Right renal pelvis (tissue), 4 donors: Measurements from ENCODE around the gene TRAF3IP3. TPM values are rescaled to one million over a fixed set of nuclear protein-coding genes. Genes with fewer than 3 reads are reported as not detected.

Experiments
- DNase-seq, 4 donors: peaks; one replicate each; pipeline ENCODE4 v3.0.0-alpha.2; 2013; ENCODE audit warnings: low read depth in 4 of 4, low spot score in 3 of 4, missing footprints in 1 of 4
- polyA plus RNA-seq, 4 donors: library from polyadenylated mRNA; unstranded; fragments of 120-200 nt; gene quantifications; one replicate each; pipeline ENCODE4 v1.2.1, GENCODE V29; 2013; ENCODE audit not compliant: insufficient read length in 4 of 4

TRAF3IP3 gene
- polyA plus RNA-seq, 4 donors: 1.2 to 2.0 (median 1.7) TPM

DNA sequence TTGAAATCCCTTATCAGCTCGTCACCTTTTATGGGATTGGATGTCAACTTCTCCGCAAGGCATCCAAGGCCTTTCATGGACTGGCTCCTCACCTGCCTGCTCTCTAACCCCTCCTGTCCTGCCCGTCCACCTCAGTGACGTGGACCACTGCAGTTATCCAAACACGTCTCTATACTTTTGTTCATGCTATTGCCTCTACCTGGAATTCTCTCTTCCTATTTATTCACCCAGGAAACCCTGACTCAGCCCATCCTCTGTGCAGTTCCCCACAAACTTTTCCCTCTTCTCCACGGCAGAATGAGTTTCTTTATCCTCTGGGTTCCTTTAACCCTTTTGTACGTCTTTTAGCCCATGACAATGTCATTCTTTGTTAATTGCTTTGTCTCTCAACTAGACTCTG, 66.9 kb downstream of the TRAF3IP3 start:
- no peak for DNase-seq

DNA sequence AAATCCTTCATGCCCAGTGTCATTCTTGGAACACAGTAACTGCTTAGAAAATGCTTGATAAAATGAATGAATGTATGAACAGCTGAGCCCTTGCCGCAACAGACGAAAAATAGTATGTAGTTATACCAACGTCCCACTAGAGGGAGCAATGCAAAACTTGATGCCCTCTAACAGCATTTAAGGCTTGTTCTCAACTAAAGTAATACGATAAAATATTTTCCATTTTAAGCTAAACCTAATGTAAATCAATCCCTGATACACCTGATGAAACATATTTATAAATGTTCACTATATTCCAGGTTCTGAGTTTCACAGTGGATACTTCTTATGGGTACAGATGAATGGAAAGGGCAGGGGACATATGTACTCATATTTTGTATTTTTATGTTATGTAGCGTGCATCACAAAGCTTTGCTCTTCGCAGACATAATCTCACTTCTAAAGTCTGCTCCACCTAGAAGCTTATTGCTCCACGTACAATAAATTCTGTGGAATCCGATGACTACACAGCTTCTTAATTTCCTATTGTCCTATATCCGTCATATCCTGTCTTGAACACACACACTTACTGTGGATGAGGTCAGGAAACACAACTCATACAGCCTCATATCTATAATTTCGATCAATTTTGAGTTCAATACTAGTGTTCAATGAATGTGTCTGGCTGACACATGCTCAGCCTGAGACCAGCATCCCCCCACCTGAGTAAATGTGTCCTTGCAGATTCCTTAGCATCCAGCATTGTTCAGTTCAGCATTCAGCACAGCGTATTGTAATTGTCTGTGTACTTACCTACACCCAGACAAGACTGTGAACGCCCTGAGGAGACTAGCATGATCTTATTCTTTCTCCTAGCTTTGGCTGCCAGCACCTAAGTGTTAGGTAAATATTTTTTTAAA, 67.5 kb downstream of the TRAF3IP3 start:
- DNase-seq: no peak

DNA sequence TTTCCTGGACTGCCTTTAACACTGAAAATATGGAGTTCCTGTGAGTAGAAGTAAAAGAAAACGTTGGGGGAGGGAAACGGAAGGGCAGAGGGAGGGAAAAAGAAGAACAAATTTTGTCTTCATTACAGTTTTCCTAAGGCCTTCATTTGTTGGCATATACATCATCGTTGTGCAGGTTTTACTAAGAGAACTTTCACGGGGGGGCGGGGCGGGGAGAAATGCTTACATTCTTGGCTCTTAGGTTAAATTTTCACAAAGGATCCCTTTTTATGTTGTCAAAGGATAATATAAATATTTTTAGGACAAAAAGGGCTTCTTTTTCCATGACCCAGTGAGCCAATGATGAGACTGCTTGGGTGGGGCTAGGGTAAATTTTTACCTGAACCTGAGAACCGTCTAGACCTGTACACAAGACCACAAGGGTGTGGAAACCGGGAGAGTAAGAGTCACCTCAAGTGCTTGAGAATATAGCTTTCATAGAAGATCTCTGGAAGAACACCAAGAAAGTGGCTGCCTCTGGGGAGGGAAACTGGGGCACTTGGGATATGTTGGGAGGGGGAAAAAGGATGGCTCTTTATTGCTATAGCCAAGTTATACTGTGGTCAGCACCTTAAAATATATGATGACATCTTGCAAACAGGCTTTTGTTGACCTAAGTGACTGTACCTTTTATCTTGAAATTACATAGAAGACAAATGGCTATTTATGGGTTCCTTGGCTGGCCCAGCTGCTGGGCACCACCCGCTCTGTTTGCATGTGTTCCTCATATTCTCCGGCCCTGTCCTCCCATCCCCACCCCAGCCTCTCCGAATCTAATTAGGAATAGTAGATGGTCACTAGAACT, 70.0 kb downstream of the TRAF3IP3 start:
- DNase-seq: no peak

DNA sequence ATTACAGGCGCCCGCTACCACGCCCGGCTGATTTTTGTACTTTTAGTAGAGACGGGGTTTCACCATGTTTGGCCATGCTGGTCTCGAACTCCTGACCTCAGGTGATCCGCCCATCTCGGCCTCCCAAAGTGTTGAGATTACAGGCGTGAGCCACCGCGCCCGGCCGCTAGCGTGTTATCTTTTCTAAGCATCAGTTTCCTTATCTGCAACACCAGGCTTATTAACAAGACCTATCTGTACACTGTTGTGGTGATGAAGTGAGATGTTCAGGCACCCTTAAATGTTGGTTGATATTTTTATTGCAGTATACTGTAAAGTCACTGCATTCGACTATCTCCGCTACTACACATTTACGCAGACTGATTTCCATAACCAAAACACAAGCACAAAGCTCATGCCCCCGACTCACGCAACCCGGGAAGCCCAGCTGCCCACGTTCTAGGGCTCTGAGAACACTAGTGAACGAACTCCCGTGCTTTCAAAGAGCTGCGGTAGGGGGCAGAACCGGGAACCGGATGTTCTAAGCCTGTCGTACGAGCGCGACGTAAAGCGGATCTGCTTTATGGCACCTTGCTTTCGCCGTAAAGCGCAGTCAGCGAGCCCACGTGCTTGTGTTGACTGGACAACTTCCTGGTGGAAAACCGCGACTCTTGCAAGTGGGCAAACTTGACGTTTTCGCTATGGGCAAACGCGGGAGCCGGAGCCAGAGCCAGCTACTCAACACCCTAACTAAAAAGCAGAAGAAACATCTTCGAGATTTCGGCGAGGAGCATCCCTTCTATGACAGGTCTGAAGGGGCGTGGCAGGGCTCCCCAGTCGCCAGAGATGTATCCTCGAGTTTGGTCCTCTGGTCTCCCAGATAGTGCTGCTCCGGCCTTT, 71.8 kb downstream of the TRAF3IP3 start, which contains the start of gene UTP25:
Gene UTP25, plus strand, starts transcription at position 589 of the 879 bp plus-strand sequence. Its CDS starts 92 bp downstream, at position 681.
- DNase-seq: peak; percentile 89 to 91 (median 91)

DNA sequence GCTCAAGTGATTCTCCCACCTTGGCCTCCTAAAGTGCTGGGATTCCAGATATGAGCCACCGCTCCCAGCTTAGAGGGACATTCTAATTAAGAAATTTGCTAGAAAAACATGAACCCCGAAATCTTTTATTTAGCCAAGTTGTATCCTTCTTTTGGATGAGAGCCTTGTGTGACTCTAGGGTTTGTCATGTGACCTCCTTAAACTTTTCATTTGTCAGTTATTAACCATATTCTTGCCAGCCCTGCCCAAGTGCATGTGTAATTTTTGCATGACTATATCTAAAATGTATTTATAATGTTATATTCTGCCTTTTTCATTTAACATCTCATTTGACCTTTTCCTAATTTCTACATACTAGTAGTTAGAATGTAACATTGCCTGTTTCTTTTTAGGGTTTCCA, 73.9 kb downstream of the TRAF3IP3 start:
- DNase-seq: no peak

DNA sequence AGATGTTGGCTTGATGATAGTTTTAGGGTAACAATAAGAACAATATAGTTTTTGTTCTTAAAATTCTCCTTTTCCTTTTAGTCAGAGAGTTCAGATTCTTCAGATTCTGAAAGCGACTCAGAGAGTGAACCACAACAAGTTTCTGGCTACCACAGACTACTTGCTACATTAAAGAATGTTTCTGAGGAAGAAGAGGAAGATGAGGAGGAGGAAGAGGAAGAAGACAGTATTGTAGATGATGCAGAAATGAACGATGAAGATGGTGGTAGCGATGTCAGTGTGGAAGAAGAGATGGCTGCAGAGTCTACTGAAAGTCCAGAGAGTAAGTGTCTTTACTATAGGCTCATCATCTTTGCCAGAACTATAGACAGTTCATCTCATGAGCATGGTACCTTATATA, 74.9 kb downstream of the TRAF3IP3 start:
- no peak for DNase-seq

DNA sequence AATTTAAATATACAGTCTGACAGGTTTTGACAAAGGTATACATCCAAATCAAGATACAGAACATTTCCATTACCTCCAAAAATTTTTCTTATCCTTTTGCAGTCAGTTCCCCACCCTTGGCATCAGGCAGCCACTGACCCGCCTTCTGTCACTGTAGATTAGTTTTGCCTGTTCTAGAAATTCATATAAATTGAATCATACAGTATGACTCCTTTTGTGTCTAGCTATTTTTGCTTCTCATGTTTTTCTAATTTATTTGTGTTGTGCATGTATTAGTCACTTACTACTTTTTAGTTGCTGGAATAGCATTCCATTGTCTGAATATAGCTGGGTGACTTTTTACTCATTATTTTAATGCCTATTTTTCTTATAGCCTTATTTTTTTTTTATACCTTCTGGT, 75.8 kb downstream of the TRAF3IP3 start:
- no peak for DNase-seq

Other genes starting within 250 kb of the TRAF3IP3 start
- gene CAMK1G, start 172.3 kb upstream of the TRAF3IP3 start, polyA plus RNA-seq: 1 to 10 TPM; 5.4 to 6.6 (median 6.2) TPM
- 1 to 10 TPM in 3 of 4 donors, under 1 TPM in 1; 0.93 to 1.8 (median 1.7) TPM for gene LAMB3, start 103.6 kb upstream of the TRAF3IP3 start, polyA plus RNA-seq
- gene G0S2, start 80.6 kb upstream of the TRAF3IP3 start, polyA plus RNA-seq: 10 to 100 TPM in 3 of 4 donors, 1 to 10 TPM in 1; 8.8 to 17.2 (median 15.2) TPM
- under 1 TPM; 0.27 to 0.46 (median 0.34) TPM for gene HSD11B1, start 51.2 kb upstream of the TRAF3IP3 start, polyA plus RNA-seq
- 1 to 10 TPM; 3.6 to 4.4 (median 3.9) TPM for gene C1orf74, start 28.5 kb downstream of the TRAF3IP3 start, polyA plus RNA-seq
- gene IRF6, start 50.1 kb downstream of the TRAF3IP3 start, polyA plus RNA-seq: 10 to 100 TPM; 17.1 to 23.7 (median 20.4) TPM
- gene UTP25, start 71.9 kb downstream of the TRAF3IP3 start, polyA plus RNA-seq: 10 to 100 TPM in 3 of 4 donors, 1 to 10 TPM in 1; 9.5 to 11.5 (median 11.1) TPM
- under 1 TPM; 0.24 to 0.49 (median 0.35) TPM for gene SYT14, start 182.2 kb downstream of the TRAF3IP3 start, polyA plus RNA-seq